HG03565 (cell line): ENCODE measurements around the gene RAB13.
A peak's percentile ranks its signal among the peaks of the same experiment; 100 is the strongest.

Experiments used
- ATAC-seq: cut with Tn5 transposase; IDR thresholded peaks from one replicate; pipeline ENCODE4 v1.9.1; 2021; ENCODE audit warnings: mild to moderate bottlenecking, moderate library complexity; ENCODE audit not compliant: unreplicated experiment

RAB13 gene

DNA sequence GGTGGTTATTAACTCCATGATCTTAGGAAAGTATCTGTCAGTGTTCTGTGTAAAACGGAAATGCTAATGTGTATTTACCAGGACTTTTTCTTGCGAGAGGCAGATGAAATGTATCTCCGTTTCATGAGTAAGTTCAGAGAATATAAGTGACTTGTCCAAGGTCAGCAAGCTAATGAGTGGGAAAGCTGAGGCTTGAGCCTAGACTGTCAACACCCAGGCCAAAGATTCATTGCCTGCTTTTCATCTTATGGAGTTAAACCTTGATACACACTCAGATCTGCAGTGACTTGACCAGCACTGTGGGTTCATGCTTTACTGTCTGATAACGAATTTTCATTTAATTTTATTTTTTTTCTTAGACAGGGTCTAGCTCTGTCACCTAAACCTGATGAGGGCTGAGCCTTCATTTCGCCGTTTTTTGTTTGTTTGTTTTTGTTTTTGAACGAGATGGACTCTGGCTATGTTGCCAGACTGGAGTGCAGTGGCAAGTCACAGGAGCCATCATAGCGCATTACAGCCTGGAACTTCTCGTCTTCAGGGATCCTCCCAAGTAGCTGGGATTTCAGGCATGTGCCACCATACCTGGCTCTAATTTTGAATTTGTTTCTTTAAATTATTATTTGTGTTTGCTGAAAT lies 7.7 kb downstream of the RAB13 start:
- ATAC-seq, result peak; percentile 9

DNA sequence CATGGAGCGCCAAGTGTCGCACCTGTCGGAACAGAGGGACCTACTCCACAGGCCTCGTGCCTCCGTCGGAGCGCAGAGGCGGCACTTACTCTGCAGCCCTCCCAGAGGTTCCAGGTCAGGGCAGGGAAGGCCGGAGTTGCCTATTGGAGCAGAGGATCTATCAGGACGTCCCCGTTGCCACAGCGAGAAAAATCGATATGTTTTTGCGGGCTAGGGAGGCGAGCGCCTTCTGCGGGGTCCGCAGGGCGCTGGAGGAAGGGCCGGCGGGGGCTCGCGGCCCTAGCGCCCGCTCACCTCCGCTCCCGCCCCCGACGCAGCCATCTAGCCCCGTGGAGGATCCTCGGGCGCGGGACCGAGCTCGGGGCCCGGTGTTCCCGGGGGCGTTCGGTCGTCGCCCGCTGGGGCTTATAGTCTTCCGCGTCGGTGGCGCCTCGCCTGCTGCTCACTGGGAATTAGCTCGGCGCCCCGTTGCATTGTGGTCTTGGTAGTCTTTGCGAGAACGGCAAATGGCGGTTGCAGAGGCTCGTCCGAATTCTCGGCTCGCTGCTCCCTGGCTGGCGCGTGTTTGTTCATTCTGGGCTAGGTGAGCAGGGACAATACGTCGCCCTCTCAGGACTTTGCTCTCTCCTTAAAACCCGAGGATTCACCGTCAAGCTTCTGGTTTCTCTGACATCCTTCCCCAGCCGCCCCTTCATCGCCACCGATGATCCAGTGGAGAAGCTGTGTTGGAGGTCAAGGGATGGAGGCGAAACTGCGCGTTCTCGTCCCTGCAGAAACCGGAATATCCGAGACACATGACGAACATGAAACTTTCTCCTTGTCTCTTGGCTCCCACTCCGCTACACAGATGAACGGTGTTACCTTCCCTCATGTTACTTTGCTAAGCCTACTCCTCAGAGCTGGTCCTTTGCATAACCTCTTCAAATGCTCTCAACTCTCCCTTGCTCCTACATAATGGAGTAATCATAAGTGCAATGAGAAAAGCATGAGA lies 8.6 kb downstream of the RAB13 start, which contains the start of gene JTB:
Gene JTB (minus strand): TSS at position 425 of the 991 bp plus-strand sequence. CDS start 422 bp downstream, at position 3.
- peak; percentile 70 for ATAC-seq

DNA sequence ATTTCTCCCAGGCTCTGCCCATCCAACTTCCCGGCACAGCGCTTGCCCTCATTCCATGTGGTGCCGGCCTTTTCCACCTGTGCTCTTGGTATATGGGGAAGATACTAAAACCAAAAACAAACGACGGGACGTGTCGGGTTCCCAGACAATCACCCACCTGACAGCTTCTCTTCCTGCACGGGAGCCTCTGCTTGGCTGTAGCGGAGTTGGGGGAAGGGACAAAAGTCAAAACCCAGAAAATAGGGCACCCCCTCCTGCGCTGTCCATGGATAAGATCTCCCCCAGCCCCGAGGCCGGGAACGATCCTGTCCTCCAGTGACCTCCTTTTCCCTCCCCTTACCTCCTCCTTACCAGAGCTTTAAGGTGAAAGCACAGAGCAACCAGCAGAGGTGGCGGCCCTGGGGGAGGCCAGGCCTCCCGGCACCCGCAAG lies 9.3 kb downstream of the RAB13 start:
- no peak for ATAC-seq

DNA sequence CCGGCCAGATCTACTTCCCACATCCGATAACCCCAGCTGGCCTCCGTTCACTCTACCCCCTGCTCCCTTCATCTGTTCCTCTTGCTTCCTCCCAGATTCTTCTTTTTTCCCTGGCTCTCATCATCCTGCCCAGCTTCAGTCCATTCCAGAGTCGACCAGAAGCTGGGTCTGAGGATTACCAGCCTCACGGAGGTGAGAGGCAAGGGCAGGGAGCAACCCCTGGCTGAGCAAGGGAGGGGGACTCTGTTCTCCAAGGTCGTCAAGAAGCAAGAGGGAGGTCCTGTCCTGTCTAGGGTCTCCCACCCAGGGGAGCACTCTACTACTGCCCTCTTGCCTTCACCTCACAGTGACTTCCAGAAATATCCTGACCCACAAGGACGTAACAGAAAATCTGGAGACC lies 12.6 kb downstream of the RAB13 start:
- no peak for ATAC-seq

DNA sequence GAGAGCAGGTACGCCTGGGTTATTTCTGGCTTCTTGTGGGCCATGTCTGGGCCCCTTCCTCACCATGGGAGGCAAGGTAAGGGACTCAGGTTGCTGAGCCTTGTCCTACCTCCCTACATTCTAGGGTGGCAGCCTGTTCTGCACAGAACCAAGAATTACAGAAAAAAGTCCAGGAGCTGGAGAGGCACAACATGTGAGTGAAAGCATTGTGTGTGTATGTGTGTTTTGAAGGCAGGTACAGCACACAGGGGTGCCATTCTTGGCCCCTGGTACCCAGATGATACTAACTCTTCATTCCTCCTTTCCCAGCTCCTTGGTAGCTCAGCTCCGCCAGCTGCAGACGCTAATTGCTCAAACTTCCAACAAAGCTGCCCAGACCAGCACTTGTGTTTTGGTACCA lies 13.1 kb downstream of the RAB13 start:
- ATAC-seq, result no peak

DNA sequence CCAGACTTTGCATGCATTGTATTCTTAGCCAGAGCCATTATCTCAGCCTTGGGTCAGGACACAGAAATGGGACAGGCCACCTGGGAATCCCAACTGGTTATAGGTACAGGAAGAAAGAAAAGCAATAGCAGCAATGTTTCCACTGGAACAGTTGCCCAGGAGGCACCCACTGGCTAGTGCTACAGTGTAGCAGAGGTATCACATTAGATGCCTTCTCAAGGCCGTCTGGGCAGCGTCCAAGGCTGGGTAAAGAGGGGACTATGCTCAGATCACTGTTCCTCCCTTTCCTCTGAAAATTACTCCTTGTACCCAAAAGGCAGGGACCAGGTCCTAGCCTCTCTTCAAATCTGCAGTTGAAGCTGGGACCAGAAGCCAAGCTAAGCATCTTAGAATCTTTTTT lies 15.8 kb downstream of the RAB13 start:
- ATAC-seq, result no peak

DNA sequence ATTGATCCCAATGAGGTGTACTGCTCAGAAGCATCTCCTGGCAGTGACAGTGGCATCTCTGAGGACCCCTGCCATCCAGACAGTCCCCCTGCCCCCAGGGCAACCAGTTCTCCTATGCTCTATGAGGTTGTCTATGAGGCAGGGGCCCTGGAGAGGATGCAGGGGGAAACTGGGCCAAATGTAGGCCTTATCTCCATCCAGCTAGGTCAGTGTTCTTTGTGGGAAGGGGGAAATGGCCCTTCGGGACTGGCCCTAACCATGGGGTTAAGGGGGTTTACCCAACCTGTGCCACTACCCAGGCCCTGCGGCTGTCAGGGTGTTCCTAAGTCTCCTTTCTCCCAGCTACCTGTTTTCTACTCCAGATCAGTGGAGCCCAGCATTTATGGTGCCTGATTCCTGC lies 17.2 kb downstream of the RAB13 start:
- ATAC-seq, result no peak

DNA sequence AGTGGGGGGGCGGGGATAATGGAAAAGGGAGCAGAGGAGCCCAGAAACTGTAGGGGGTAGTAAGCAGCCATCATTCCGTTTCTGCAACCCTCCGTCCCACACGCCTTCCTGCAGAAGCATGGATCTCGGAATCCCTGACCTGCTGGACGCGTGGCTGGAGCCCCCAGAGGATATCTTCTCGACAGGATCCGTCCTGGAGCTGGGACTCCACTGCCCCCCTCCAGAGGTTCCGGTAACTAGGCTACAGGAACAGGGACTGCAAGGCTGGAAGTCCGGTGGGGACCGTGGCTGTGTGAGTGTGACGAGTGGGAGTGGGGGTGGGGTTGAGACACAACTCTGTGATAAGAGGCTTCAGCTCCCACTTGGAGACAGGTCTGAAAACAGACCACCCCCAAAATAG lies 17.7 kb downstream of the RAB13 start:
- ATAC-seq, result no peak

DNA sequence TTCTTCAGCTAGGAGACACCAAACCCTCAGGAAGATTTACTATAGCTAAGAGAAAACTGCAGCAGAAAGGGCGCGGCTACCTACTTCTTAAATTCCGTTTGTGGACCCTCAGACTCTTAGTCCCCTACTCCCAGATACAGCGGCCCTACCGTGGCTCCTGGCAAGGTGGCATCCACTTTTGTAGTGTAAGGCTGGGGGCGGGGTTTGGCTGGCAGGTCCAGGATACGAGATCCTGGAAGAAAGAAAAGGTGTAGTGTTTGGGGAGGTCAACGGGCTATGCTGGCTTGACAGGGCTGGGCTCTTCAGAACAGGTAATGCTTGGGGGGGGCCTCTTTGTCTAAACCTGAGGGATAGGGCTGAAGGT lies 18.2 kb downstream of the RAB13 start:
- no peak for ATAC-seq

DNA sequence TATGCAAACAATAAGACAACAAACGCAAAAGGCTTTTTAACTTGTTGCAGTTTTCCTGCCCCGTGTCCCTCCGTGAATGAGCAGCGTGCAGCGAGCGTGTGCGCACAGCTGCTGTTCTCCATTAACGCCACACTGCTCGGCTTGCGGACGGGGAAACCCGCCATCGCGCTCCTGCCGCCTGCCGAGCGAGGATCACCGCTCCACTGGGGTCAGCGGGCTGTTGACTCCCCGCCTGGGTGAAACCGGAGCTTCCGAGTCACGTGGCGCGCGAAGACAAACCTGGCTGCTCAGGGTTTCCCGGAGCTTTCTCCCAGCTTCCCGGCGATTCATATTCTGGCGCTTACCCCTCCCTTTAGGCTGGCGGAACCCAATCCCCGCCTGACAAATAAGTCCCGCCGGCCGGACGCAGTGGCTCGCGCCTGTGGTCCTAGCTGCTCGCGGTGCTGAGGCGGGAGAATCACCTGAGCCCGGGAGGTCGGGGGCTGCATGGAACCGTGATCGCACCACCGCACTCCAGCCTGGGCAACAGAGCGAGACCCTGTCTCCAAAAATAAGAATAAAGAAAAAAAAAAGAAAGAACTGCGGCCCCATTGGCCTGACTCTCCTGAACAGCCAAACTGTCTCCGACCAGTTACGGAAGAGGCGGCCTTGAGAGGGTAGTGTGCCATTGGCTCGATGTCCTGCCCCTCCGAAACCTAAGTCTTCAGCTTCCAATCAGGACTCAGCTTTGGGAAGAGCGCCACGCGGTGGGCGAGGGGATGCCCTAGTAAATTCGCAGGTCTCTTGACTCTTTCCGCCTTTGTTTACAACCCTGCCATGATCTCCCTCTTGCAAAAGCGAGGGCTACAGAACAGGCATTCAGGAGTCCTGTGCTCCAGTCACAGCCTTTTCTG lies 18.8 kb downstream of the RAB13 start, which contains the start of gene CREB3L4:
Gene CREB3L4 (plus strand): TSS at position 796 of the 893 bp plus-strand sequence. CDS start 624 bp downstream, outside the sequence.
- ATAC-seq, result peak; percentile 66

DNA sequence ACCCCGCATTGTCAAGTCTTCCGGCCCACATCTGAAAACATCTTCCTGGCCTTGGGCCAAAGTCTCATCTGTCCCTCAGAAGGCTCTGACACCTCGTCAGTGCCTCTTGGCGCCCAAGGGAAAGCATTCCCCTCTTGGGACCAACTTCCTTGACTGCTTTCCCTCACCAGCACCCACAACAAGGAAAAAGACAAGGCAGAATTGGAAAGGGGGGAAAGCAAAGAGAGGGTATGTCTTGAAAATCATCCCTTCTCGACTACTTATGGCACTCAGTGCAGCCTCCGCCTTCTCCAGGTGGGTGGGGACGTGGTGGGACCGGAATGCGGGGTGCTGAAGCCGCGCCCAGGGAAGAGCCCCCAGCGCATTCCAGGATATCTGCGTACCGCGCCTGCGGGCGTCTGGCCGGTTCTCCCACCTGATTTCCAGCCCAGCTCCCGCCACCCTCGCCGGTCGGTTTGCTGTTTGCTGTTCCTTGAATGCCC lies 22.2 kb downstream of the RAB13 start:
- ATAC-seq, result no peak

DNA sequence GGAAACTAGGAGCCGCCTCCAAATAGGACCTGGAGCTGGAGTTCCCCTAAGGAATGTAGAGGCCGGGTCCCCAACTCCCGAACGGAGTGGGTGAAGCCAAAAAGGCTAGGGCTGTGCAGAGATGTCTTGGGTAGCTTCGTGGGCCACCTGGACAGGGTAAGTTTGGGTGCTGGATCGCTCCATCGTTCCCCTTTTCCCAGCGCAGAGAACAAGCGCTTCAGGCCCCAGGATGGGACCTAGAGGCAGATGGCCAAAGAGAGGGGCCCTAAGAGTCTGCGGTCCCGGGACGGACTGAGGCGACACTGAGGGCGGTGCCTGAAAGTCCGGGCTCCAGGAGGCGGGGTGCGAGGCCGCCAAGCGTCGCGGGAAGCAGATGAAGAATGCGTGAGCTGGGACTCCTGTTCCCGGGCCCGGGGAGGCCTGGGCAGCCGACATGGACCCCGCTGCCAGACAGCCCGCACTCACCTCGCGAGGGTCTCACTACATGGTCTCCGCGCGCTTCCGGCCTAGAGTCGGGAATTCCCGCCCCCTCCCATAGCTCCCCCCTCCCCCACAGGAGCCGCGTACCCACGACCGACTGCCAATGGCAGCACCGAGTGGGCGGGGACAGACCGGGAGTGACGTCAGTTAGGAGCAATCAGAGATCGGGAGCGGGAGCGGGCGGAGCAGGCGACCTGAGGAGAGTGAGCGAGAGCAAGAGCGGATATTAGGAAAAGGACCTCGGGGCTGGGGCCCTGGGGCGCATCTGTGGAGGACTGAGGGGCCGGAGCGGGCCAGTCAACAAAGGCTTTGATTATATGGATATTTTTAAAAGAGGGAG lies 22.9 kb downstream of the RAB13 start, which contains the start of gene SLC39A1:
Gene SLC39A1 (minus strand): TSS at position 508 of the 820 bp plus-strand sequence. CDS start 822 bp downstream, outside the sequence.
- peak; percentile 33 for ATAC-seq

DNA sequence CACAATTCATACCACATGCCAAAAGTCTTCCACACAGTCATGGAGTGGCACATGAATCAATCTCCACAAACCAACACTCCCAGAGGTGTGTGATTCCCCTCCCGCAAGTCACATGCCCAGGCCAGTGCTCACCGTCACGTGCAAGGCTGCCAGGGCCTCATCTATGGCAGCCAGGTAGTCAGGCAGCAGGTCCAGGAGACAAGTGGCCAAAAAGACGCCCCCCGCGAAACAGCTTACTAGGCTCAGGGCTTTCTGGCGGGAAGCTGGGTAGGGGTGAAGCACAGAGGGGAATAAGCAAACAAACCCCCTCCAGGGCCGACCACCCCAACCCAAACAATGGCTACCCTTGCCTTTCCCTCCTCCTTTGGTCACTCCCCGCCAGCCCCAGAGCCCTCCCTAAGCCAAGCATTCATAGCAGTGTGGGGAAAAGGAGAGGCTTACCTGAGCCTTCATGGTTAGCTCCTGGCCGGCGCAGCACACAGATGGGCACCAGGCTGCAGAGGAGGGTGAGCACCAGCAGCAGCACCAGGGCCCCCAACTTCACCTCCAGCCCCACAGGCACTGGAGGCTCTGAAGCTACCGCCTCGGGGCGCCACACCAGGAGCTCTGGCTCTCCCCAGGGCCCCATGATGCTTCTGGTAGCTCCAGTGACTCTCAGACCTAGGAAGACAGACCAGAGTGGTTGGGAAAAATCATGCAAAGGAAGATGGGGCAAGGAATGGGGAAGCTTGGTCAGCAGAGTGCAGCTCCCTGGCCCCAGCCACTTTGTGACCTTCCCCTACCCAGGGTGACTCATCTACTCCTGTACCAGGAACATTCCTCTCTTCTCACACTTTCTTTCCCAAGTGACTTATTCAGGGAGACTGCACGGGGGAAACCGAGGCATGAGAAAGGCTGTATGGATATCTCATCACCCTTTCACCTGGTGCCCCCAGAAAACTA lies 23.8 kb downstream of the RAB13 start:
- no peak for ATAC-seq

DNA sequence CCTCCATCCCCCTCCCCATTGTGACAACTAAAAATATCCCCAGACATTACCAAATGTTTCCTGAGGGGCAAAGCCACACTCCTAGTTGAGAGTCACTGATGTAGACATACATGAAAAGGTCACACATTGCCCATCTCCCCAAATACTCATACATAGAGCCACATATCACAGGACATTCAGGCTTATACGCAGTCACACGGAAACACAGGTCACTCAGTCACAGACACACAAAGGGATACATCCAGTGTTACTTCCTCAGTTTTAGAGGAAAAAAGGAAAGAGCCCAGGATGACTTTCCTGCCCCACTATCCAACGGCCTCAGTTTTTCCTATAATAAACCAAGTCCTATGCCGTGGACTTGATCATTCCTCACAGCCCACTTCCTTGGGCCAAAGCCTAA lies 24.7 kb downstream of the RAB13 start:
- no peak for ATAC-seq

DNA sequence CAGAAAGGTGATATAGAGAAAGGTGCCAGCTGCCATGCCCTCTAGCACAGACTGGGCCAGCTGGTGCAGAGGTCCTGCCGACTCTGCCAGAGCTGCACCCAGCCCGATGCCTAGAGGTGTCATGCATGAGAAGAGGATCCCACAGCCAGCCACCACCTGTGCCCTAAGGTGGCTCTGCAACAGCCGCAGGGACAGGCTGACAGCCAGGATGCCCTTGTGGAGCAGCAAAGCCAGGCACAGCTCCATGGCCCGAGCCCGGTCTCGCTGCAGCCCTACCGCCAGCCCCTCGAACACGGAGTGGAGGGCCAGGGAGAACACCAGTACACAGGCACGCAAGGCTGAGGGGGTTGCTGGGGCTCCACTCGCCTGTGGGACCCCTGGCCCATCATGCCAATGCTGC lies 25.9 kb downstream of the RAB13 start:
- no peak for ATAC-seq

DNA sequence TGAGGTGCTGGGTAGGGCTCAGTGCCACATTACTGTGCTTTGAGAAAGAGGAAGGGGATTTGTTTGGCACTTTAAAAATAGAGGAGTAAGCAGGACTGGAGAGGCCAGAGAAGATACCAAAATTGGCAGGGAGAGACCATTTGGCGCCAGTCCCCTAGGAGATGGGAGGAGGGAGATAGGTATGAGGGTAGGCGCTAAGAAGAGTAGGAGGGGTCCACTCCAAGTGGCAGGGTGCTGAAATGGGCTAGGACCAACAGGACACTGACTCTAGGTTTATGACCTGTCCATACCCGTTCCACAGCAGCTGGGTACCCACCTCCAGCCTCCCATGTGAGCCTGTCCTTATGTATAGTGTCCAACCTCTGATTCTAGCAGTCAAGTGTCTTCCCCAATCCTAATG lies 26.7 kb downstream of the RAB13 start:
- no peak for ATAC-seq

DNA sequence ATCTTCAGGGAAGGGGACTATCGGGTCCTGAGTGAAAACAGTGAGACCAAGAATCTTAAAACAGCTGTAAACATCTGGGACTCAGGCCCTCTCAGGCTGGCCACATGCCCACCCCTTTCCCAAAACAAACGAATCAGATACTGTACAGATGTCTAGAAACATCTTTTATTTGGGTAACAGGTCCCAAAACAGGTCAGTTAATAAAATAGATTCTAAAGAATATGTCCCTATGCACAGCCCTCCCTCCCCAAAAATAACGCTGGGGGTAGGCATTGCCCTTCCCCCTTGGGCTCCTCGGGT lies 27.2 kb downstream of the RAB13 start:
- ATAC-seq, result no peak

DNA sequence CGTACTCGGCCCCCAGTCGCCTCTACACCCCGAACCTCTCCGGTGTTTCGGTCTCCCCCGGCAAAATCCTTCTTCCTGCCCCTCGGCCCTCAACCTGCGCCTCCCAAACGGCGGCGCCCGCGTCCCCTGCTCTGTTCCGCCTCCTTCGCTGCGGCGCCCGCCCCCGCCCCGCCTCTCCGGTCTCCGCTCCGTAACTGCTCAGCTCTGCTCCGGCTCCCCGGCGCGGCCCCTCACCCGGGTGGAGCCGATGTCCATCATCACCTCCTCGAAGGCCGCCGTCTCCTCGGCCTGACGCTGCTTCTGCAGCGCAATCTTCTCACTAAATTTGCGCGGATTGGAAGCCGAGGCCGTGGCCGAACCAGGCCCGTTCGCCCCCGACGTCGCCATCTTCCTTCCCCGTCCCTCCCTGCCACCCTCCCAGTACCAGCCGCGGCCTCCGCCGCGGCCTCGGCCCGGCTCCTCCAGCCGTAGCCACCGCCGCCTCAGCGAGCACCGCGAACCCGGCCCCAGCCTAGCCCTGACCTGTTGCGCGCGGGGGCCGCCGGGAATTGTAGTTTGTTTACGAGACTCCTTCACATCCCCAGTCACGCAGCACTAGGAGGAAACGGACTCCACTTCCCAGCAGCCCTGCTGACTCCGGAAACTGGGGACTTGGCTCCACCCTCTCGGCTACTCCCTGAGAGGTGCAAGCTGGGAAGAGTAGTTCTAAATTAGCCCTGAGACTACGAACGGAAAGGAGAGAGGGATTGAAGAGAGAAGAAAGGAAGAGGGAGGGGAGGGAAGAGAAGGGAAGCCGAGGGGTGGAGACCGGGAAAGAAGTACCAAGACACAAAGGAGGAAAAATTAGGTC lies 27.8 kb downstream of the RAB13 start, which contains the start of gene CRTC2:
Gene CRTC2 (minus strand): TSS at position 502 of the 850 bp plus-strand sequence. CDS start 115 bp downstream, at position 387.
- ATAC-seq, result peak; percentile 72
